Fibroblast of the aortic adventitia (primary cell): Measurements from ENCODE around the gene DNAH14. TPM values are rescaled to one million over a fixed set of nuclear protein-coding genes. Genes with fewer than 3 reads are reported as not detected.
A peak's percentile ranks its signal among the peaks of the same experiment; 100 is the strongest.

Experiments used
- DNase-seq: peaks from one replicate; pipeline ENCODE4 v3.0.0-alpha.2; 2010; ENCODE audit warnings: low read depth
- H3K4me3 ChIP-seq: 2 replicates; pipeline ENCODE4 v1.5.1; 2011; ENCODE audit warnings: low read depth, mild to moderate bottlenecking, control low read depth, low read length, moderate library complexity
- CTCF ChIP-seq: IDR thresholded peaks from 2 replicates; pipeline ENCODE4 v1.5.1; 2011; ENCODE audit warnings: mild to moderate bottlenecking, low read length, control low read depth, inconsistent platforms; ENCODE audit not compliant: insufficient read depth
- total RNA-seq: library from RNA; depleted of rRNA; stranded (reverse); fragments of >200 nt; gene quantifications from 2 replicates; pipeline ENCODE4 v1.2.3, GENCODE V29; 2012; ENCODE audit warnings: low replicate concordance

The DNAH14 gene
- total RNA-seq, 1 donor, result 33.9 TPM

- DNase-seq, result peak; percentile 29
- peak; percentile 34 for TF ChIP-seq CTCF
- no peak overlapping the region for H3K4me3 ChIP-seq
These were observed 34.6 kb upstream of the DNAH14 start for GRCh38 chr1:224894915-224895314.

- TF ChIP-seq CTCF, result no peak
- H3K4me3 ChIP-seq, result no peak overlapping the region
- no peak for DNase-seq
These were observed 33.2 kb upstream of the DNAH14 start for GRCh38 chr1:224896130-224896781.

- H3K4me3 ChIP-seq, result no peak overlapping the region
- no peak for TF ChIP-seq CTCF
- DNase-seq, result no peak
These were observed 31.7 kb upstream of the DNAH14 start for GRCh38 chr1:224897529-224898327.

GRCh38 chr1:224898937-224899336, 30.5 kb upstream of the DNAH14 start:
- DNase-seq, result no peak
- no peak for TF ChIP-seq CTCF
- no peak overlapping the region for H3K4me3 ChIP-seq

GRCh38 chr1:224900062-224900630, 29.3 kb upstream of the DNAH14 start:
- no peak overlapping the region for H3K4me3 ChIP-seq
- no peak for TF ChIP-seq CTCF
- no peak for DNase-seq

GRCh38 chr1:224901087-224901810, 28.2 kb upstream of the DNAH14 start:
- no peak for DNase-seq
- no peak overlapping the region for H3K4me3 ChIP-seq
- TF ChIP-seq CTCF, result no peak
